MM.1S (cell line): ENCODE results near the gene PATJ.
"Not testable (repeated sequence)": the region's sequence is repeated elsewhere in the genome, so short reads cannot be mapped to it uniquely, and the experiment has no call there.

Source experiments
- DNase-seq: peaks from one replicate; pipeline ENCODE4 v3.0.0-alpha.2; 2015
- H2AFZ ChIP-seq: fragments of 300-600 bp; sonication (generic); 2 replicates; pipeline ENCODE4 v1.6.0; 2016; ENCODE audit warnings: antibody characterized with exemption, low read length
- H3F3A ChIP-seq: fragments of 300-600 bp; sonication (generic); 2 replicates; pipeline ENCODE4 v1.6.1; 2016; ENCODE audit warnings: mild to moderate bottlenecking, antibody characterized with exemption, low read length, moderate library complexity, mixed read lengths; ENCODE audit not compliant: insufficient read depth
- H3K27ac ChIP-seq: fragments of 300-600 bp; sonication (generic); 2 replicates; pipeline ENCODE4 v1.5.1; 2016; ENCODE audit warnings: mild to moderate bottlenecking, low read length
- H3K27me3 ChIP-seq: fragments of 300-600 bp; sonication (generic); replicated peaks from 2 replicates; pipeline ENCODE4 v1.6.0; 2016; ENCODE audit warnings: low read length; ENCODE audit not compliant: insufficient read depth
- H3K36me3 ChIP-seq: fragments of 300-600 bp; sonication (generic); replicated peaks from 2 replicates; pipeline ENCODE4 v1.6.1; 2016; ENCODE audit warnings: mild to moderate bottlenecking, low read length, mixed read lengths; ENCODE audit not compliant: insufficient read depth
- H3K4me1 ChIP-seq: fragments of 300-600 bp; sonication (generic); 2 replicates; pipeline ENCODE4 v1.6.1; 2016; ENCODE audit warnings: low read length, mixed read lengths
- H3K4me2 ChIP-seq: fragments of 300-600 bp; sonication (generic); 2 replicates; pipeline ENCODE4 v1.6.0; 2016; ENCODE audit warnings: low read depth, low read length
- H3K4me3 ChIP-seq: fragments of 300-600 bp; sonication (generic); 2 replicates; pipeline ENCODE4 v1.5.1; 2016; ENCODE audit warnings: low read length, mixed read lengths
- H3K79me2 ChIP-seq: fragments of 300-600 bp; sonication (generic); 2 replicates; pipeline ENCODE4 v1.6.1; 2016; ENCODE audit warnings: mixed run types, low read length, mixed read lengths
- H3K9ac ChIP-seq: fragments of 300-600 bp; sonication (generic); 2 replicates; pipeline ENCODE4 v1.6.1; 2016; ENCODE audit warnings: low read length, mixed read lengths
- H3K9me2 ChIP-seq: fragments of 300-600 bp; sonication (generic); replicated peaks from 2 replicates; pipeline ENCODE4 v1.6.1; 2016; ENCODE audit warnings: mild to moderate bottlenecking, low read length, mixed read lengths; ENCODE audit not compliant: insufficient read depth
- H3K9me3 ChIP-seq: fragments of 300-600 bp; sonication (generic); replicated peaks from 2 replicates; pipeline ENCODE4 v1.6.1; 2016; ENCODE audit warnings: mild to moderate bottlenecking, low read length, mixed read lengths; ENCODE audit not compliant: insufficient read depth
- H4K20me1 ChIP-seq: fragments of 300-600 bp; sonication (generic); 2 replicates; pipeline ENCODE4 v1.6.1; 2016; ENCODE audit warnings: mild to moderate bottlenecking, low read length, moderate library complexity, mixed read lengths; ENCODE audit not compliant: insufficient read depth
- EZH2 ChIP-seq: fragments of 300-600 bp; sonication (generic); optimal IDR thresholded peaks from 2 replicates; pipeline ENCODE3; 2017; ENCODE audit warnings: low read depth, mild to moderate bottlenecking, antibody characterized with exemption, low read length, mixed read lengths
- EZH2phosphoT487 ChIP-seq: fragments of 300-600 bp; sonication (generic); IDR thresholded peaks from 2 replicates; pipeline ENCODE4 v1.6.1; 2018; ENCODE audit warnings: antibody characterized with exemption, low read length
- TF ChIP-seq, protein P1 (sequence below): fragments of 300-600 bp; sonication (generic); IDR thresholded peaks from 2 replicates; pipeline ENCODE4 v1.5.1; 2016; ENCODE audit warnings: antibody characterized with exemption, low read length, mixed read lengths

PATJ gene

DNA sequence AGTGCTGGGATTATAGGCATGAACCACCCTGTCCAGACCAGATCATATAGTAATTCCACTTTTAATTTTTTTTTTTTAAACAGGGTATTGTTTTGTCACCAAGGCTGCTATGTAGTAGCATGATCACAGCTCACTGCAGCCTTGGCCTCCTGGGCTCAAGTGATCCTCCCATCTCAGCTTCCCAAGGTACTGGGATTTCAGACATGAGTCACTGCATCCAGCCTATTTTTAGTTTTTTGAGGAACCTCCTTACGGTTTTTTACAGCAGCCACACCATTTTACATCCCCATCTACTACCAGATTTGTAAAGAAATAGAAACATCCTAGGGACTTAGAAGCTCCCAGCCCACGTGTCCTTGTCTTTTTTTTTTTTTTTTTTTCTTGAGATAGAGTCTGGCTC is 476.3 kb downstream of the PATJ start:
- no peaks in the 10 kb centered on the region for H3K4me1 ChIP-seq
- H3K9me2 ChIP-seq, result no peaks in the 10 kb centered on the region
- no peak overlapping the region for H2AFZ ChIP-seq
- H3K36me3 ChIP-seq, result no peaks in the 10 kb centered on the region
- H3K27ac ChIP-seq, result no peak overlapping the region
- no peak overlapping the region for H3K4me2 ChIP-seq
- no peaks in the 10 kb centered on the region for H4K20me1 ChIP-seq
- DNase-seq, result no peak
- no peaks in the 10 kb centered on the region for H3K9me3 ChIP-seq
- no peaks in the 10 kb centered on the region for H3K27me3 ChIP-seq
- TF ChIP-seq EZH2phosphoT487 (no peak), EZH2 (no peak)
- TF ChIP-seq, protein P1, sequence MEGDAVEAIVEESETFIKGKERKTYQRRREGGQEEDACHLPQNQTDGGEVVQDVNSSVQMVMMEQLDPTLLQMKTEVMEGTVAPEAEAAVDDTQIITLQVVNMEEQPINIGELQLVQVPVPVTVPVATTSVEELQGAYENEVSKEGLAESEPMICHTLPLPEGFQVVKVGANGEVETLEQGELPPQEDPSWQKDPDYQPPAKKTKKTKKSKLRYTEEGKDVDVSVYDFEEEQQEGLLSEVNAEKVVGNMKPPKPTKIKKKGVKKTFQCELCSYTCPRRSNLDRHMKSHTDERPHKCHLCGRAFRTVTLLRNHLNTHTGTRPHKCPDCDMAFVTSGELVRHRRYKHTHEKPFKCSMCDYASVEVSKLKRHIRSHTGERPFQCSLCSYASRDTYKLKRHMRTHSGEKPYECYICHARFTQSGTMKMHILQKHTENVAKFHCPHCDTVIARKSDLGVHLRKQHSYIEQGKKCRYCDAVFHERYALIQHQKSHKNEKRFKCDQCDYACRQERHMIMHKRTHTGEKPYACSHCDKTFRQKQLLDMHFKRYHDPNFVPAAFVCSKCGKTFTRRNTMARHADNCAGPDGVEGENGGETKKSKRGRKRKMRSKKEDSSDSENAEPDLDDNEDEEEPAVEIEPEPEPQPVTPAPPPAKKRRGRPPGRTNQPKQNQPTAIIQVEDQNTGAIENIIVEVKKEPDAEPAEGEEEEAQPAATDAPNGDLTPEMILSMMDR, result no peak
- no peaks in the 10 kb centered on the region for H3F3A ChIP-seq
- H3K4me3 ChIP-seq, result no peak overlapping the region
- H3K9ac ChIP-seq, result no peak overlapping the region
- no peaks in the 10 kb centered on the region for H3K79me2 ChIP-seq

DNA sequence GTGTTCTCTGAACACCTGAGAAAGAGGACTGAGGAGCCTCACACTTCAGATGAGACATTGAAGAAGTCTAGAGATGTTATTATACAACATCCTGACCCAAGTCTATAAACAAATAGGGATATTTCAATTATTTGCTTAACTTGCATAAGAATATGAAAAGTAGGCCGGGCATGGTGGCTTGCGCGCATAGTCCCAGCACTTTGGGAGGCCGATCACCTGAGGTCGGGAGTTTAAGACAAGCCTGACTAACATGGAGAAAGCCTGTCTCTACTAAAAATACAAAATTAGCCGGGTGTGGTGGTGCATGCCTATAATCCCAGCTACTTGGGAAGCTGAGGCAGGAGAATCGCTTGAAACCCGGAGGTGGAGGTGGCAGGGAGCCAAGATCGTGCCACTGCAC is 478.2 kb downstream of the PATJ start:
- H4K20me1 ChIP-seq, H3K9me3 ChIP-seq, H3K4me3 ChIP-seq, DNase-seq, H3K27me3 ChIP-seq, H2AFZ ChIP-seq, H3K36me3 ChIP-seq, H3K9me2 ChIP-seq, H3K4me2 ChIP-seq, H3K27ac ChIP-seq, H3F3A ChIP-seq, H3K4me1 ChIP-seq, H3K79me2 ChIP-seq, H3K9ac ChIP-seq: not testable (repeated sequence)

DNA sequence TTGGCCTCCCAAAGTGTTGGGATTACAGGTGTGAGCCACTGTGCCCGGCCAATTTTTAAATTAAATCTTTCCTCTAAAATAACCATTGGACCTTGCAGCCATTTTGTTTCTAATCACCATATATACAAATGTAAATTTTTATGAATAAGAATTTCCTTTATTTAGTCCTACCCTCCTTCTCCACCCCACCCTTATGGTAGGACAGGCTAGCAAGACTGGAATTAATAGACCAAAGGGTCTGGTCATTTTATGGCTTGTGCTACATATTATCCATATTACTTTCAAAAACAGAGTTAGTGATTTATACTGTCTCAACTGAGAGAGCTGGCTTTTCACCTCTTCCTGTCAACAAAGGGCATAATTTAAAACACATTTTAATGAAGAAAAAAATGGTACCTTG is 478.9 kb downstream of the PATJ start:
- H3K9ac ChIP-seq, result no peak overlapping the region
- DNase-seq, result no peak
- no peaks in the 10 kb centered on the region for H3F3A ChIP-seq
- no peaks in the 10 kb centered on the region for H3K79me2 ChIP-seq
- H3K4me3 ChIP-seq, result no peak overlapping the region
- H3K9me2 ChIP-seq, result no peaks in the 10 kb centered on the region
- H3K36me3 ChIP-seq, result no peaks in the 10 kb centered on the region
- no peak for TF ChIP-seq EZH2
- TF ChIP-seq EZH2phosphoT487, result no peak
- TF ChIP-seq, protein P1, result no peak
- no peaks in the 10 kb centered on the region for H3K27me3 ChIP-seq
- no peaks in the 10 kb centered on the region for H3K9me3 ChIP-seq
- H3K27ac ChIP-seq, result no peak overlapping the region
- no peak overlapping the region for H3K4me2 ChIP-seq
- H4K20me1 ChIP-seq, result no peaks in the 10 kb centered on the region
- H3K4me1 ChIP-seq, result no peaks in the 10 kb centered on the region
- H2AFZ ChIP-seq, result no peak overlapping the region

DNA sequence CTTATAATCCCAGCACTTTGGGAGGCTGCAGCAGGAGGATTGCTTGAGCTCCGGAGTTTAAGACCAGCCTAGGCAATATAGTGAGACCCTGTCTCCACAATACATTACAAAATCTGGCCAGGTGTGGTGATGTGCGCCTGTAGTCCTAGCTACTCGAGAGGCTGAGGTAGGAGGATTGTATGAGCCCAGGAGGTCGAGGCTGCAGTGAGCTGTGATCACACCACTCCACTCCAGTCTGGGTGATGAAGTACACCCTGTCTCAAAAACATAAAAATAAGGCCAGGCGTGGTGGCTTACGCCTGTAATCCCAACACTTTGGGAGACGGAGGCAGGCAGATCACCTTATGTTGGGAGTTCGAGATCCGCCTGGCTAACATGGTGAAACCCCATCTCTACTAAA is 480.0 kb downstream of the PATJ start:
- Histone ChIP-seq H3K27ac (no peak overlapping the region), H3K27me3 (no peaks in the 10 kb centered on the region), H3K4me1 (no peaks in the 10 kb centered on the region), H2AFZ (no peak overlapping the region), H3K9me3 (no peaks in the 10 kb centered on the region), H3K9me2 (no peaks in the 10 kb centered on the region), H3K9ac (no peak overlapping the region), H4K20me1 (no peaks in the 10 kb centered on the region), H3K79me2 (no peaks in the 10 kb centered on the region), H3K4me3 (no peak overlapping the region), H3K36me3 (no peaks in the 10 kb centered on the region), H3F3A (no peaks in the 10 kb centered on the region), H3K4me2 (no peak overlapping the region)
- TF ChIP-seq, protein P1, result no peak
- no peak for TF ChIP-seq EZH2phosphoT487
- DNase-seq, result no peak
